Measurements from ENCODE around the gene ATP8B3.

ATP8B3 gene

GRCh38 chr19:1734321-1734966 lies 77.6 kb downstream of the ATP8B3 start:
- DNase-seq, result no peak
